HG03280 (cell line): ENCODE results near the gene ACAP1.

ENCODE experiments used
- ATAC-seq: cut with Tn5 transposase; IDR thresholded peaks from one replicate; pipeline ENCODE4 v1.9.1; 2021; ENCODE audit warnings: mild to moderate bottlenecking, moderate library complexity; ENCODE audit not compliant: unreplicated experiment

ACAP1 gene

GRCh38 chr17:7384489-7385081, 48.3 kb downstream of the ACAP1 start:
- ATAC-seq = no peak

GRCh38 chr17:7388856-7389255, 52.5 kb downstream of the ACAP1 start:
- ATAC-seq = no peak

- no peak for ATAC-seq
These were observed 53.9 kb downstream of the ACAP1 start for GRCh38 chr17:7389924-7390910.

- ATAC-seq = no peak
These were observed 55.0 kb downstream of the ACAP1 start for GRCh38 chr17:7391307-7391706.

GRCh38 chr17:7392696-7393612, 56.6 kb downstream of the ACAP1 start:
- ATAC-seq = no peak

GRCh38 chr17:7393613-7394451, 57.5 kb downstream of the ACAP1 start:
- peak; percentile 38 for ATAC-seq

GRCh38 chr17:7394452-7395191, 58.3 kb downstream of the ACAP1 start, which contains the start of gene PLSCR3:
TSS of gene PLSCR3 (minus strand) at chr17:7394525. CDS start at chr17:7394110, 415 bp downstream.
- ATAC-seq = peak; percentile 79

- no peak for ATAC-seq
These were observed 59.8 kb downstream of the ACAP1 start for GRCh38 chr17:7396147-7396546.

GRCh38 chr17:7398612-7399011, 62.3 kb downstream of the ACAP1 start:
- no peak for ATAC-seq
